ENCODE data around the gene CACNA1C.

DNA sequence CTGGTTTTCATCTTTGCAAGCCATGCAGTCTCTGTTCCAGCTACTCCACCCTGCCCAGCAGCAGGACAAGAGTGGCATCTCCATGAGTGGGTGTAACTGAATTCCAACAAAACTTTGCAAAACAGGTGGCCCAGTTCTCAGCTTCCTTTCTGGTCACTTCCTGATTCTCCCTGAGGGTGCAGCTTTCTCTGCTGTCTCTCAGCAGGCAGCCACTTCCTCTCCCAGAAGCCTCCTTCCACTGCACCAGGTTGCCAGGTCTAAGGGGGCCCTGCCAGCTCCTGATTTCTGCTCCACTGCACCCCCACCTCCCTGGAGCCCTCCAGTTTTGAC is 400.9 kb downstream of the CACNA1C start:
- TF ChIP-seq, protein P1, sequence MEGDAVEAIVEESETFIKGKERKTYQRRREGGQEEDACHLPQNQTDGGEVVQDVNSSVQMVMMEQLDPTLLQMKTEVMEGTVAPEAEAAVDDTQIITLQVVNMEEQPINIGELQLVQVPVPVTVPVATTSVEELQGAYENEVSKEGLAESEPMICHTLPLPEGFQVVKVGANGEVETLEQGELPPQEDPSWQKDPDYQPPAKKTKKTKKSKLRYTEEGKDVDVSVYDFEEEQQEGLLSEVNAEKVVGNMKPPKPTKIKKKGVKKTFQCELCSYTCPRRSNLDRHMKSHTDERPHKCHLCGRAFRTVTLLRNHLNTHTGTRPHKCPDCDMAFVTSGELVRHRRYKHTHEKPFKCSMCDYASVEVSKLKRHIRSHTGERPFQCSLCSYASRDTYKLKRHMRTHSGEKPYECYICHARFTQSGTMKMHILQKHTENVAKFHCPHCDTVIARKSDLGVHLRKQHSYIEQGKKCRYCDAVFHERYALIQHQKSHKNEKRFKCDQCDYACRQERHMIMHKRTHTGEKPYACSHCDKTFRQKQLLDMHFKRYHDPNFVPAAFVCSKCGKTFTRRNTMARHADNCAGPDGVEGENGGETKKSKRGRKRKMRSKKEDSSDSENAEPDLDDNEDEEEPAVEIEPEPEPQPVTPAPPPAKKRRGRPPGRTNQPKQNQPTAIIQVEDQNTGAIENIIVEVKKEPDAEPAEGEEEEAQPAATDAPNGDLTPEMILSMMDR (IDR thresholded peaks at IDR 0.05): no peak
- no peak for TF ChIP-seq POLR2A (IDR thresholded peaks at IDR 0.05)

All from upper lobe of left lung (tissue), 4 donors.